BLaER1 treated with 17β-estradiol and CSF1 and Interleukin-3, amounts not matched to agents 10 nM and 100 nM (cell line): ENCODE results near the gene ABCC2.
"Not testable (repeated sequence)": the region's sequence is repeated elsewhere in the genome, so short reads cannot be mapped to it uniquely, and the experiment has no call there.

Experiments used
- H3K27ac ChIP-seq, 11 experiments: shearing (Covaris generic); formaldehyde crosslinking; 2 replicates each; pipeline ENCODE4 v1.8.1; 2022
- H3K27me3 ChIP-seq, 11 experiments: shearing (Covaris generic); formaldehyde crosslinking; 2 replicates each; pipeline ENCODE4 v1.8.1; 2022
- H3K36me3 ChIP-seq, 11 experiments: shearing (Covaris generic); formaldehyde crosslinking; 2 replicates each; pipeline ENCODE4 v1.8.1; 2022
- H3K4me1 ChIP-seq, 10 experiments: shearing (Covaris generic); formaldehyde crosslinking; 2 replicates each; pipeline ENCODE4 v1.8.1; 2022
- H3K4me2 ChIP-seq, 11 experiments: shearing (Covaris generic); formaldehyde crosslinking; 2 replicates each; pipeline ENCODE4 v1.8.1; 2022
- H3K4me3 ChIP-seq, 10 experiments: shearing (Covaris generic); formaldehyde crosslinking; 2 replicates each; pipeline ENCODE4 v1.8.1; 2022
- H3K9ac ChIP-seq, 11 experiments: shearing (Covaris generic); formaldehyde crosslinking; 2 replicates each; pipeline ENCODE4 v1.8.1; 2022
- H3K9me3 ChIP-seq, 11 experiments: shearing (Covaris generic); formaldehyde crosslinking; replicated peaks in 1 of 11; 2 replicates each; pipeline ENCODE4 v1.8.1; 2022
- H4K20me1 ChIP-seq, 11 experiments: shearing (Covaris generic); formaldehyde crosslinking; 2 replicates each; pipeline ENCODE4 v1.8.1; 2022
- Cebpa-rat ChIP-seq, 11 experiments: shearing (Covaris generic); IDR thresholded peaks; 2 replicates each; pipeline ENCODE4 v1.8.1; 2022

ABCC2 gene

DNA sequence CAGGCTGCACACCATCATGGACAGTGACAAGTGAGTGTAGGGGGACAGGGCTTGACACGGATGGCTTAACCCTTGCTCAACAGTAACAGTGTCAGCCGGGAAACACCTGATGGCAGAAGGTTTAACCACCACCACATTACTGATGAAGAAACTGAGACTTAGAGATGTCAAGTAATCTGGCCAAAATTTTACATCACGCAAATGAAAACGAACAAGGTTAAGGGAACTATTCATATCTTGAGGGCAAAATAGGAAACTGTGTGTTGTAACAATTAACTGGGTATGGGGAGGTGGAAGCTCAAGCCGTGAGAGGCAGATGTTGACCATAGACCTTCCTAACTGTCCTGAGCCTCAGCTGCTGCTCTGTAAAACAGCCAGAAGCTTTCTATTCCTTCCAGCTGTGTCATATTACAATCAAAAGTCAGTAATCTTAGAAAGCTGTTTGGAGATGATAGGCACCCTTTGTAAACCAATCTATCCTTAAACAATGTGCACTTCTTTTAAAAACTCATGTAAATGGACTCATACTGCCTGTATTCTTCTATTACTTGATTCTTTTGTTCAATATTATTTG lies 68.4 kb downstream of the ABCC2 start:
- no peaks in the 10 kb centered on the region for H3K27me3 ChIP-seq
- no peaks in the 10 kb centered on the region for H3K9me3 ChIP-seq
- H3K36me3 ChIP-seq = no peaks in the 10 kb centered on the region; a peak in 1 of 22 replicates
- H3K4me3 ChIP-seq = no peak overlapping the region
- H3K9ac ChIP-seq = no peak overlapping the region
- H4K20me1 ChIP-seq = no peaks in the 10 kb centered on the region
- peaks cover 0 to 7% (median 3%) of the 10 kb centered on the region in 10 experiments; a peak in 8 of 20 replicates for H3K4me1 ChIP-seq
- no peak overlapping the region; a peak in 1 of 22 replicates for H3K27ac ChIP-seq
- no peak overlapping the region for H3K4me2 ChIP-seq
- TF ChIP-seq Cebpa-rat (IDR thresholded peaks at IDR 0.05) = no peak

DNA sequence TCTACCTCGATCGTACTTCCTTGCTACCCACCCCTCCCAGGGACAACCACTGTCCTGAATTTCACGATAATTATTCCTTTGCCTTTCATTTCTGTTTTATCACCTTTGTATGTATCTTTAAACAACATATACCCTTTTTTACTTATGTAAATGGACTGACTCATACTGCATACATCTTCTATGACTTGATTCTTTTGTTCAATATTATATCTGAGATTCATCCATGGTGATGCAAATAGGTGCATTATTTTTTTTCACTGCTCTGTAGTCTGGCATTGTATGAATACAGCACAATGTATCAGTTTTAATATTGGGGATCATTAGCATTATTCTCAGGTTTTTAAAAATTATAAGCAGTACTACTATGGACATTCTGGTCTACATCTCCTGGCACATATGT lies 69.4 kb downstream of the ABCC2 start:
- no peaks in the 10 kb centered on the region for H3K27me3 ChIP-seq
- no peak for TF ChIP-seq Cebpa-rat (IDR thresholded peaks at IDR 0.05)
- H3K4me1 ChIP-seq = no peaks in the 10 kb centered on the region; a peak in 1 of 20 replicates
- no peak overlapping the region for H3K4me2 ChIP-seq
- no peak overlapping the region for H3K27ac ChIP-seq
- no peaks in the 10 kb centered on the region for H4K20me1 ChIP-seq
- H3K9ac ChIP-seq = no peak overlapping the region
- no peak overlapping the region for H3K4me3 ChIP-seq
- no peaks in the 10 kb centered on the region for H3K9me3 ChIP-seq
- no peaks in the 10 kb centered on the region; a peak in 1 of 22 replicates for H3K36me3 ChIP-seq

DNA sequence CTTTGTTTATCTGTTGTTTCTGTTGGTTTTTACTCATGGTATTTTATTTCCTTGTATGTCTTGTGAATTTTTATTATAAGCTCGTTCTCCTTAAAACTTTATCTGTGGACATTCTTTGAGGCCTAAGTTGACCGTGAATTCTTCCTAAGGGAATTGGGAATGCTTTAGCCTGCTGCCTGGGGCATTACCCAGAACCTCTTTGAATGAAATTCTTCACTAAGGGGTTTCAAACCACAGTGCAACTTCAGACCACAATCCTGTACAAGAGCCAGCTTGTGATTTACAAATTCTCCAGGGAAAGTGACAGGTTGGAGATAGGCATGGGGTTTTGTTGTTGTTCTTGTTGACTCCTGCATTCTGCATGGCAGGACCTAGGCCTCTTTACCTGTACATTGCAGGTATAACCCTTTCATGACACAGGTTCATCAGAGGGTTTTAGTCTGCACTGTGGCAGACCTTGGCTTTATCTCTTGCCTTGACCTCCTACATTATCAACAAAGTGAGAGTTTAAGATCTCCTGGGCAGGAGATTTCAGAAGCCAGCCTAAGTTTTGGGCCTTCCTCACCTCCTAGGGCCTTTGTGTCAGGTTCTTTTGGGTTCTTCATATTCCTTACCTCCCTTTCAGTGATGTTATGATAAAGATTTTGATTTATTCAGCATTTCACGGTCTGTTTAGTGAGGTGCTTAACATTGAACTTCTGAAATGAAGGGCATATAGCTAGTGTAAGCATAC lies 70.2 kb downstream of the ABCC2 start:
- no peaks in the 10 kb centered on the region; a peak in 1 of 20 replicates for H3K4me1 ChIP-seq
- H3K27me3 ChIP-seq = no peaks in the 10 kb centered on the region

DNA sequence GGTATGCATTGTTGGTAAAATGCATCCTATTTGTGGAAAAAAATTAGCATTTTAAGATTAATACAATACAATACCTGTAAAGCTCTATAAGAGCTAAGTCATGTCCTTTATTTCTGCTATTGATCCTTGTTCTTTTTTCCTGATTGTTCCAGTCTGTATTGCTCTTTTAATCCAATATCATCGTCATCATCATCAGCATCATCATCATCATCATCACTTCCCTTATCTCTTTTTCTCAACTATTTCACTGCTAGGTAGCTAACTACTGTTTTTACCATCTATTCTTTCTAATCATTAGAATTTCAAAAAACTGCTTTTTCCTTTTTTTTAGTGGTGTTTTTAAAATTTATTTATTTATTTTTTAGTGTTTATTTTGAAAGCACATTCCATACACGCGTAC lies 71.2 kb downstream of the ABCC2 start:
- no peak overlapping the region for H3K4me3 ChIP-seq
- no peaks in the 10 kb centered on the region; a peak in 1 of 22 replicates for H3K36me3 ChIP-seq
- no peaks in the 10 kb centered on the region for H3K9me3 ChIP-seq
- no peak overlapping the region for H3K27ac ChIP-seq
- TF ChIP-seq Cebpa-rat (IDR thresholded peaks at IDR 0.05) = no peak
- H3K9ac ChIP-seq = no peak overlapping the region
- no peaks in the 10 kb centered on the region for H4K20me1 ChIP-seq
- no peaks in the 10 kb centered on the region for H3K27me3 ChIP-seq
- H3K4me1 ChIP-seq = no peaks in the 10 kb centered on the region
- no peak overlapping the region for H3K4me2 ChIP-seq

More for the DNA sequence above, 70.2 kb downstream of the ABCC2 start:
- Histone ChIP-seq H3K27ac (no peak overlapping the region), H3K4me3 (no peak overlapping the region), H3K36me3 (no peaks in the 10 kb centered on the region; a peak in 1 of 22 replicates), H3K9me3 (no peaks in the 10 kb centered on the region), H3K4me2 (no peak overlapping the region), H4K20me1 (no peaks in the 10 kb centered on the region), H3K9ac (no peak overlapping the region)
- no peak for TF ChIP-seq Cebpa-rat (IDR thresholded peaks at IDR 0.05)

DNA sequence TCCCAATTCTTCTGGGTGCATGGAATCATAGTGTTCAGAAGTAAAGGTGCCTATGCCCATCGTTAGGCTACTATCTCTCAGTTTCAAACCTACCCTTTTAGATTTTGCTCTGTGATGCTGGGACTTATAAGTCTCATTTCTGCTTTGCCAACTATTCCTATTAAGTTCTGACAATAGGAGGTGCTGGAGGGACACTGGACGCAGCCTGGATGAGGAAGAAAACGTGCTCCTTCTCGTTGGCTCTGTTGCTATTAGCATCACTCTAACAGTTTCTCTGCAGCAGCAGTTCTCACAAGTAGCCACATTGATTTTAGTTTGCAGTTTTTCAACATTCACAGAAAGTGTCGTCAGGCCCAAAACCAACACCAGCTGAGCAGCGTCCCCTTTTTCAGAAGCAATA lies 72.4 kb downstream of the ABCC2 start:
- no peaks in the 10 kb centered on the region for H4K20me1 ChIP-seq
- H3K4me2 ChIP-seq = no peak overlapping the region
- no peaks in the 10 kb centered on the region for H3K27me3 ChIP-seq
- no peak overlapping the region for H3K4me3 ChIP-seq
- H3K27ac ChIP-seq = no peak overlapping the region
- no peaks in the 10 kb centered on the region for H3K9me3 ChIP-seq
- H3K36me3 ChIP-seq = no peaks in the 10 kb centered on the region; a peak in 1 of 22 replicates
- H3K4me1 ChIP-seq = no peaks in the 10 kb centered on the region
- no peak overlapping the region for H3K9ac ChIP-seq
- TF ChIP-seq Cebpa-rat (IDR thresholded peaks at IDR 0.05) = no peak

DNA sequence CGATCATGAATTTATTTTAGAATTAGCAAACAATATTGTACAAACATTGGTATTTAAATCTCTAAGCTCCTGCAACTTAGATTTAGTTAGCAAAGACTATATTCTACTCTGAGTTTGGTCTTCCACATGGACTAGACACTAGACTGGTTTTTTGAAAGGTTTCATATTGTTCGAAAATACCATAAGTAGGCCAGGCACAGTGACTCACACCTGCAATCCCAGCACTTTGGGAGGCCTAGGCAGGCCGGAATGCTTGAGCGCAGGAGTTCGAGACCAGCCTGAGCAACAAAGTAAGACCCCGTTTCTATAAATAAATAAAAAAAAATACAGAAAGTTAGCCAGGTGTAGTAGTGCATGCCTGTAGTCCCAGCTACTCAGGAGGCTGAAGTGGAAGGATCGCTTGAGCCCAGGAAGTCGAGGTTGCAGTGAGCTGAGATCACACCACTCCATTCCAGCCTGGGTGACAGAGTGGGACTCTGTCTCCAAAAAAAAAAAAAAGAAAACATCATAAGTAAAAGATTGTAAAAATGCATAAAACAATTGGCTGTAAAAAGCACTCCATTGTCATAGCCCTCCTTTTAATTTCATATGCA lies 73.1 kb downstream of the ABCC2 start:
- H3K27me3 ChIP-seq = no peaks in the 10 kb centered on the region
- H3K4me2 ChIP-seq = no peak overlapping the region
- H3K4me3 ChIP-seq = no peak overlapping the region

DNA sequence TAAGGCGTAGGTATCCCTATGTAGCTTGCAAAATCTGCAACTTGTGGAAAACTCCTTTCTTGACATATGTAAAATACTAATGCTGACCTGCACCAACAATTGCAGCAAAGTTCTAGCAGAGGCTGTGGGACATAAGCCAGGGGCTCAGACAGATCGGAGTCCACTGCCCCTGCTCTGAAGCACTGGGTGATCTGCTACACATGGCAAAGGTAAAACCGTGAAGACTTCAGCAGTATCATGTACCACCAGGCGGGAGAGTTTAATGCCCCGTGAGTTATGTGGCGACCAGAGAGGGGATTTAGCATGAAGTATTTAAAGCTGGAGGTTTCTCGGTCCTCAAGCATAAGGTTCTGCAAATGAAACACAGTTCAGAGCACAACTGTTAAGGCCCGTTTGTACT lies 76.4 kb downstream of the ABCC2 start:
- no peaks in the 10 kb centered on the region for H3K4me1 ChIP-seq
- H4K20me1 ChIP-seq = no peaks in the 10 kb centered on the region
- H3K4me2 ChIP-seq = no peak overlapping the region
- H3K4me3 ChIP-seq = no peak overlapping the region
- H3K27ac ChIP-seq = no peak overlapping the region
- H3K27me3 ChIP-seq = no peaks in the 10 kb centered on the region
- no peaks in the 10 kb centered on the region for H3K36me3 ChIP-seq
- TF ChIP-seq Cebpa-rat (IDR thresholded peaks at IDR 0.05) = no peak
- no peaks in the 10 kb centered on the region for H3K9me3 ChIP-seq
- H3K9ac ChIP-seq = no peak overlapping the region

More for the DNA sequence above, 73.1 kb downstream of the ABCC2 start:
- Histone ChIP-seq H3K36me3 (no peaks in the 10 kb centered on the region; a peak in 1 of 22 replicates), H3K27ac (no peak overlapping the region), H3K9me3 (no peaks in the 10 kb centered on the region), H3K4me1 (no peaks in the 10 kb centered on the region), H3K9ac (no peak overlapping the region), H4K20me1 (no peaks in the 10 kb centered on the region)
- TF ChIP-seq Cebpa-rat (IDR thresholded peaks at IDR 0.05) = no peak

DNA sequence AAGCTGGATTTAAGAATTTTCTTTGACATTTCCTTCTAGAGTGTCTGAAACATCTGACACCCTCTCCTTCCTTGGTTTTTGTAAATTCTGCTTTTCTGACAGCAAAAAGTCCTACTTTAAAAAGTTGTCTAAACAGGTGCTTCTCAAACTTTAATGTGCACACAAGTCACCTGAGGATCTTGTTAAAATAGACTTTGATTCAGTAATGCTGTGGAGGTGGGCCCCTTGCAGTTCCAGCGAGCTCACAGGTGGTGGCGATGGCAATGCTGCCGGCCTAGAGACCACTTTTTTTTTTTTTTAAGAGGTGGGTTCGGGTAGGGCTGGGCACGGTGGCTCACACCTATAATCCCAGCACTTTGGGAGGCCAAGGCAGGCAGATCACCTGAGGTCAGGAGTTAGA lies 77.1 kb downstream of the ABCC2 start:
- H3K4me3 ChIP-seq = no peak overlapping the region
- no peaks in the 10 kb centered on the region for H3K36me3 ChIP-seq
- no peak overlapping the region for H3K4me2 ChIP-seq
- no peaks in the 10 kb centered on the region for H3K9me3 ChIP-seq
- no peaks in the 10 kb centered on the region for H4K20me1 ChIP-seq
- no peak for TF ChIP-seq Cebpa-rat (IDR thresholded peaks at IDR 0.05)
- H3K27ac ChIP-seq = no peak overlapping the region
- no peak overlapping the region for H3K9ac ChIP-seq
- H3K27me3 ChIP-seq = no peaks in the 10 kb centered on the region
- H3K4me1 ChIP-seq = no peaks in the 10 kb centered on the region

DNA sequence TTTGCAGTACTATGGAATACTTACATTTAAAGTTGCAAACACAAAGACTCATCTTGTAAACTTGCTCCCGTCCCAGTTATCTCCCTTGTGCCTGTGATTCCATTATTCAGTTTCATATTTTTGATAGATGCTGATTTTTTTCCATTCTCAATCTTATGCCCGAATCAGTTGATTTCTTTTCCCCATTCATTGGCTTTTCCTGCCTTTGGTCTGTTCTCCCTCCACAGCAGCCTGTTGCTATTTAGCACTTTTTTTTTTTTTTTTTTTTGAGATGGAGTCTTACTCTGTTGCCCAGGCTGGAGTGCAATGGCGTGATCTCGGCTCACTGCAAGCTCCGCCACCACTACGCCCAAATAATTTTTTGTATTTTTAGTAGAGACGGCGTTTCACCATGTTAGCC lies 78.0 kb downstream of the ABCC2 start:
- Histone ChIP-seq H3K9me3 (peaks cover 0 to 7% (median 0%) of the 10 kb centered on the region in 11 experiments; a peak in 3 of 22 replicates), H3K9ac (no peak overlapping the region)
- no peak for TF ChIP-seq Cebpa-rat (IDR thresholded peaks at IDR 0.05)

DNA sequence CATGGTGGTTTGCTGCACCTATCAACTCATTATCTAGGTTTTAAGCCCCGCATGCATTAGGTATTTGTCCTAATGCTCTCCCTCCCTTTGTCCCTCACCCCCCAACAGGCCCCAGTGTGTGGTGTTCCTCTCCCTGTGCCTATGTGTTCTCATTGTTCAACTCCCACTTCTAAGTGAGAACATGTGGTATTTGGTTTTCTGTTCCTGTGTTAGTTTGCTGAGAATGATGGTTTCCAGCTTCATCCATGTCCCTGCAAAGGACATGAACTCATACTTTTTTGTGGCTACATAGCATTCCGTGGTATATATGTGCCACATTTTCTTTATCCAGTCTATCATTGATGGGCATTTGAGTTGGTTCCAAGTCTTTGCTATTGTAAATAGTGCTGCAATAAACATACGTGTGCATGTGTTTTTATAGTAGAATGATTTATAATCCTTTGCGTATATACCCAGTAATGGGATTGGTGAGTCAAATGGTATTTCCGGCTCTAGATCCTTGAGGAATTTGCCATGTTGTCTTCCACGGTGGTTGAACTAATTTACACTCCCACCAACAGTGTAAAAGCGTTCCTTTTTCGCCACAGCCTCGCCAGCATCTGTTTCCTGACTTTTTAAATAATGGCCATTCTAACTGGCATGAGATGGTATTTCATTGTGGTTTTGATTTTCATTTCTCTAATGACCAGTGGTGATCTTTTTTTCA lies 81.2 kb downstream of the ABCC2 start:
- not testable (repeated sequence) for H3K4me1 ChIP-seq, H3K4me3 ChIP-seq, H3K27ac ChIP-seq, H3K27me3 ChIP-seq, H3K9ac ChIP-seq, H3K4me2 ChIP-seq, H4K20me1 ChIP-seq, H3K36me3 ChIP-seq
- peaks cover 6 to 21% (median 16%) of the 10 kb centered on the region in 11 experiments; a peak in 15 of 22 replicates for H3K9me3 ChIP-seq

More for the DNA sequence above, 78.0 kb downstream of the ABCC2 start:
- Histone ChIP-seq H3K4me3 (no peak overlapping the region), H3K4me1 (no peaks in the 10 kb centered on the region), H3K4me2 (no peak overlapping the region), H4K20me1 (no peaks in the 10 kb centered on the region), H3K27me3 (no peaks in the 10 kb centered on the region), H3K36me3 (no peaks in the 10 kb centered on the region), H3K27ac (no peak overlapping the region)

DNA sequence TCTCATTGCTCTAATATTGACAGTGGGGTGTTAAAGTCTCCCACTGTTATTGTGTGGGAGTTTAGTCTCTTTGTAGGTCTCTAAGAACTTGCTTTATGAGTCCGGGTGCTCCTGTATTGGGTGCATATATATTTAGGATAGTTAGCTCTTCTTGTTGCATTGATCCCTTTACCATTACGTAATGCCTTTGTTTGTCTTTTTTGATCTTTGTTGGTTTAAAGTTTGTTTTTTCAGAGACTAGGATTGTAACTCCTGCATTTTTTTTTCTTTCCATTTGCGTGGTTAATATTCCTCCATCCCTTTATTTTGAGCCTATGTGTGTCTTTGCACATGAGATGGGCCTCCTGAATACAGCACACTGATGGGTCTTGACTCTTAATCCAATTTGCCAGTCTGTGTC lies 84.8 kb downstream of the ABCC2 start:
- H3K9ac ChIP-seq, H4K20me1 ChIP-seq, H3K27me3 ChIP-seq, H3K4me1 ChIP-seq, H3K27ac ChIP-seq, H3K4me3 ChIP-seq, H3K36me3 ChIP-seq, H3K4me2 ChIP-seq: not testable (repeated sequence)
- peaks cover 6 to 21% (median 16%) of the 10 kb centered on the region in 11 experiments; a peak in 15 of 22 replicates for H3K9me3 ChIP-seq
